GM10248 (cell line): ENCODE measurements around the gene KLHL18.

Source experiments
- CTCF ChIA-PET: fragments of 300-600 bp; sonication (Branson Sonifier 250); formaldehyde crosslinking; extraction: SDS; loops from one replicate; lab custom pipeline; 2021; ENCODE audit warnings: antibody characterized with exemption; lab: Yijun Ruan, JAX
- POLR2A ChIA-PET: fragments of 350-650 bp; sonication (Branson Sonifier 250); formaldehyde crosslinking; extraction: SDS; loops from one replicate; lab custom pipeline; 2020; ENCODE audit warnings: antibody characterized with exemption; lab: Yijun Ruan, JAX
- DNase-seq: peaks from one replicate; pipeline ENCODE4 v3.0.0; 2012; ENCODE audit errors: extremely low spot score
- TF ChIP-seq, protein P1 (sequence below): IDR thresholded peaks from 2 replicates; pipeline ENCODE4 v1.5.1; 2012; ENCODE audit warnings: mild to moderate bottlenecking, low read depth; ENCODE audit errors: extremely low read depth, missing control alignments, control extremely low read depth

The KLHL18 gene

DNA sequence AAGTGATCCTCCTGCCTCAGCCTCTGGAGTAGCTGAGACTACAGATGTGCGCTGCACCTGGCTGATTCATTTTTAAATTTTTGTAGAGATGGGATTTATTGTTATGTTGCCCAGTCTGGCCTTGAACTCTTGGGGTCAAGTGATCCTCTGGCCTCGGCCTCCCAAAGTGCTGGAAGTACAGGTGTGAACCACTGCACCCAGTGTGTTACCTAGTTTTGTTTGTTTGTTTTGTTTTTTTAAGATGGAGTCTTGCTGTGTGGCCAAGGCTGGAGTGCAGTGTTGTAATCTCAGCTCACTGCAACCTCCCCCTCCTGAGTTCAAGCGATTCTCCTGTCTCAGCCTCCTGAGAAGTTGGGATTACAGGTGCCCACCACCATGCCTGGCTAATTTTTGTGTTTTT is 110.2 kb downstream of the KLHL18 start:
- CTCF ChIA-PET, result interaction anchor here (1.5 kb wide), 1 partner anchor 9 kb away, joined by 4 read pairs; no protein-coding TSS in a partner anchor
- POLR2A ChIA-PET, result interaction anchor here (0.6 kb wide), 1 partner anchor 190 kb away, joined by 4 read pairs; no protein-coding TSS in a partner anchor
- TF ChIP-seq, protein P1, sequence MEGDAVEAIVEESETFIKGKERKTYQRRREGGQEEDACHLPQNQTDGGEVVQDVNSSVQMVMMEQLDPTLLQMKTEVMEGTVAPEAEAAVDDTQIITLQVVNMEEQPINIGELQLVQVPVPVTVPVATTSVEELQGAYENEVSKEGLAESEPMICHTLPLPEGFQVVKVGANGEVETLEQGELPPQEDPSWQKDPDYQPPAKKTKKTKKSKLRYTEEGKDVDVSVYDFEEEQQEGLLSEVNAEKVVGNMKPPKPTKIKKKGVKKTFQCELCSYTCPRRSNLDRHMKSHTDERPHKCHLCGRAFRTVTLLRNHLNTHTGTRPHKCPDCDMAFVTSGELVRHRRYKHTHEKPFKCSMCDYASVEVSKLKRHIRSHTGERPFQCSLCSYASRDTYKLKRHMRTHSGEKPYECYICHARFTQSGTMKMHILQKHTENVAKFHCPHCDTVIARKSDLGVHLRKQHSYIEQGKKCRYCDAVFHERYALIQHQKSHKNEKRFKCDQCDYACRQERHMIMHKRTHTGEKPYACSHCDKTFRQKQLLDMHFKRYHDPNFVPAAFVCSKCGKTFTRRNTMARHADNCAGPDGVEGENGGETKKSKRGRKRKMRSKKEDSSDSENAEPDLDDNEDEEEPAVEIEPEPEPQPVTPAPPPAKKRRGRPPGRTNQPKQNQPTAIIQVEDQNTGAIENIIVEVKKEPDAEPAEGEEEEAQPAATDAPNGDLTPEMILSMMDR, result no peak
- DNase-seq, result no peak

DNA sequence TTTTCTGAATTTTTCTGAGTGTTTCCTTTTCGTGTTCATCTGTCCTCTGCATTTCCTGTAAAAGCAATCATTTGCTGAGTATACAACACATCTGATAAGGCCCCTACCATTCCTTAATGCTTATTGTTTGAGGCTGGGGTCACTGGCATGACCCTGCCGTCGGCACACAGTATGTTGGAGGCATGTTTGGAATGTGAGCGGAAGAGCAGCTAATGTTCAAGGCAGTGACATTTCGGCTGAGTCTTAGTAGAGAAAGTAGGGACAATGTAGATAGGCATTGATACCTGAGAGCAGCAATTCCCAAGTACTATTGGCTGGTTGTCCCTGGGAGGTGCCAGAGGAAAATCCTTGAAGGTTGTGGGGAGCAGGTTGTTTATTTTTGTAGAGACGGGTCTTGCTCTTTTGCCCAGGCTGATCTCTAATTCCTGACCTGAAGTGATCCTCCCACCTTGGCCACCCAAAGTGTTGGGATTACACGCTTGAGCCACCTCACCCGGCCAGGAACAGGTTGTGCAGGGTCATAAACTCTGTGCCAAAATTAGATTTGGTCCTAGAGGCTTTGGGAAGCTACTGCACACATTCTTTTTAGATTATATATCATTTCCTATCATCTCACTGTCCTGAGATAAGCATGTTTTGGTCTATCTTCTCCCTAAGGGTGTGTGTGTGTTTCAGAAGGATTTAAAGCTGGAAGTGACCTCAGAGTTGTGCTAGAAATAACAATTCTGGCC is 111.6 kb downstream of the KLHL18 start:
- TF ChIP-seq, protein P1, result no peak
- CTCF ChIA-PET, result interaction anchor here (0.8 to 2.2 kb wide), 7 partner anchors 8 to 128 kb away, joined by 3 to 11 read pairs (median 4); no protein-coding TSS in a partner anchor
- no peak for DNase-seq
- POLR2A ChIA-PET, result interaction anchor here (0.9 kb wide), 1 partner anchor 14 kb away, joined by 3 read pairs; the partner anchor contains the start of gene PTPN23

DNA sequence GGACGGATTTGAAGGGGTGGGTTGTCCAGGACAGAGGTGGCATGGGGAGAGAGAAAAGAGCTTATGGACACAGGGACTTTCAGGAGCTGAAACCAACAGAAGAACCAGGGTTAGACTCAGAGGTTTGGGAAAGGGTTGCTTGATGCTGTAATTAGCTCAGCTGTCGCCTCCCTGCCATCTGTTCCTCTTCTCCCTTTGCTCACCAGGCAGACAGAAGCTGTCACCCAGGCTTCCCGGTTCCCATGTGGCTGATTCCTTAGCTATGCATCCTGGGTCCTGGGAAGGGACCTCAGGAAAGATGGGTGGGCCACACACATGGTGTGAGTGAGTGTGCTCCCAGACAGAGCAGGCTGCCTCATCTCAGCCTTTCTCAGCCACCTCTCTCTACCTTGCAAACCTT is 112.1 kb downstream of the KLHL18 start:
- ChIA-PET CTCF (interaction anchor here (0.8 to 2.2 kb wide), 5 partner anchors 9 to 27 kb away, joined by 3 to 11 read pairs (median 4); no protein-coding TSS in a partner anchor), POLR2A (interaction anchor here (0.9 kb wide), 1 partner anchor 14 kb away, joined by 3 read pairs; the partner anchor contains the start of gene PTPN23)
- TF ChIP-seq, protein P1, result no peak
- no peak for DNase-seq
